IPS-NIHi7 (cell line): ENCODE data around the gene CYFIP2.
A peak's percentile ranks its signal among the peaks of the same experiment; 100 is the strongest.

Source experiments
- DNase-seq: peaks from one replicate; pipeline ENCODE4 v3.0.0; 2012; ENCODE audit warnings: mixed read lengths; ENCODE audit errors: extremely low spot score

CYFIP2 gene

DNA sequence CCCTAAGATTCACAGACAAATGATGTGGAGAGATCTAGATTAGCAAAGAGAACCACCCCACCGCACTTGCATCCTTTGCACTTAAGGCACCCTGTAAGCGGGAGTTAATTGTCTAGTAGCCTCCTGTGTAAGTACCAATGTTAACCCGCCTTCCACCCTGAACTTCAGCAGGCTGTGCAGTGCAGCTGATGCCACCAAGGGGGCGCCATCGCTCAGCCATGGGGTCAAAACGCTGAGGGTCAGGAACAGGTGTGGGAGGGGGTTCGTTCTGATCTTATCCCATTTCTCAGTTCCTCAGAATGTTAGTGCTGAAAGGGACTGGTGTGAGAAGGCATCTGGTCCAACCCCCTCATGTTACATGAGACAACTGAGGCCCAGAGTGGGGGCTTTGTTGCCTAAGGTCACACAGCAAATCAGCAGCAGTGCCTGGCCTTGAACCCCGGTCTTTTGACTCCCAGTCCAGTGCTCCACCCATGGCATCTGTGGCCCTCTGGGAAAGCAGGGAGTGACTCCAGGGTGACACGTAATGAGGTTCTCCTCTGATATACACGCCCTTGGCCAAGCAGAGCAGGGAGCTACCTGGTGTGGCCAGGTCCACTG lies 57.3 kb downstream of the CYFIP2 start:
- DNase-seq: peak; percentile 71

DNA sequence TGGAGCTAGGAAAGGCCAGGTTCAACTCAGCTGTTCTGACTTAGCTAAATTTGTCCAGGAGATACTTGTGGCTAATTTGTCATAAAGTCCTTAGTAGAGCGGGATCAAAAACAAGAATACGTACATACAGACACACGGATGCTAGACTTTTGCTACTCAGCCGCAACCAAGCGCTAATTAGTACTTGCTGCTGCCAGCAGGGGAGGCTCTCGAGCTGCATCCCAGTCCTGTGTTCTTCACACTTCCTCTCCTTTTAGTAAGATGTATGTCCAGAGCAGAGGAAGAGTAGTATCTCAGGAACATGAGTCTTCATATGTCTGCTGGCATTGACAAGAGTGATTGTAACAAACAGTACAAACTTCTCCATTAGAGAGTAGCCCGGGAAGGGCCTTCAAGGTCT lies 58.3 kb downstream of the CYFIP2 start:
- peak; percentile 52 for DNase-seq

DNA sequence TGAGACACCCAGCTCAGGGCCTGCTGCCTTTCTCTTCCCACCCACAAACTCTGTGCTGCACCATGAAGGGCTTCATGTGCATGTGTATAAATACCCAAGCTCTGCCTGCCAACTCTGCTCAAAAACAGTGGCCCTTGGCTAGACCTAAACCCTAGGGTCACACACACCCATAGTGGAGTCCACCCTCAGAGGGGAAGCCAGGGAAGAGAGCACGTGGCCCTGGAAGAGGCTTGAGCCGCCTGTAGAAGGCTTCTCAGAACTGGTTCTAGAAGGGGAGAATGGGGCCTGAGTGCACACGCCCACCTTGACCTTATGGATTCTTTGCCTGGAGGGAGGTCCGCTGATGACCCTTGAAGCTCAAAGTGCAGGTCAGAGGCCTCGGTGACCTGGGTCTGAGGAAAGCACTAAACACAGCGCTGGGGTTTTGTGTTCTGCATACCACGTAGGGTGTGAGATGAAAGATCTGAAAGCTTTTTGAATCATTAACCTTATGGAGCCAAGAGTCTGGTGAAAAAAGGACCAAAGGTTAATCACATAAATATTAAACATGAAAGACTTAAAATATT lies 60.6 kb downstream of the CYFIP2 start:
- DNase-seq: no peak

DNA sequence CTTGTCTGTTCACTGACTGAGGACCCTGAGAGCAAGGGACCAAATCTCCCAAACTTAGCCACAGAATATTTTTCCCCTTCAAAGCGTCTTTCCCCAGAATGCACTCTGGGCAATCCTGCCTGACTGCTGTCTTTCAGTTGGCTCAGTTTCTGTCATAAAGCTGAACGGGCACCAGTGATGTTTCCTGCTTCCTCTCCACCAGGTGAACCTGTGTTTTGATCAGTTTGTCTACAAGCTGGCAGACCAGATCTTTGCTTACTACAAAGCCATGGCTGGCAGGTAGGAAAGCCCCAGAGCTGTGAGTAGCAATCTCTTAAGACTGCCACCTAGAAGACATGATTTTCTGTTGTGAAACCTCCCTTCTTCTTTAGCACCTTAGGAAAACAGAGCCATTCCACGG lies 61.8 kb downstream of the CYFIP2 start:
- DNase-seq: no peak

DNA sequence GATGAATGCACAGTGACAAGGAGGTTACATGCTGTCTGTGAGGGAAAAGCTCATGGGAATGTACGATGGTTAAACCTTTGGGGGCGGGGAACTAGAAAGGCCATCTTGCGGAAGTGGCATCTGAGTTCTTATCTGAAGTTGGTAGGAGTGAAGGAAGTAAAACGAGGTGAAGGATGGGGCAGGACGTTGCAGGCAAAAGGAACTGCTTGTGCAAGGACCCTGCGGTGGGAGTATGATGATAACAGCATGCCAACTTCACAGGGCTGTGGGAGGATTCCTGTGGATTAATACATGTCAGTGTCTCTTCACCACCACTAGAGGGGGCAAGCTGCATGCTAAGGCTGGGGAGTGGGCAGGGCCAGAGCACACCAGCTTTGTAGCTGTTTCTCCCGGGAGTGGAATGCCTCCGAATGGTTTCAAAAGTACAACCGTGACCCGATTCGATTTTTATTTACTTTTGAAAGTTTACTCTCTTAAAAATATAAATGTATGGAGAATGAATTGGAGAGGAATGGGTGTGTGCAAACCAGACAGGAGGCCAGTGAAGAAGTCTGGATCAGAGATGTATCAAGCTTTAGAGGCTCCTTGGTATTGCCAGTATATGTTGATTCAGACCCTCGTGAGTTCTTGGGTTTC lies 62.5 kb downstream of the CYFIP2 start:
- peak; percentile 95 for DNase-seq

DNA sequence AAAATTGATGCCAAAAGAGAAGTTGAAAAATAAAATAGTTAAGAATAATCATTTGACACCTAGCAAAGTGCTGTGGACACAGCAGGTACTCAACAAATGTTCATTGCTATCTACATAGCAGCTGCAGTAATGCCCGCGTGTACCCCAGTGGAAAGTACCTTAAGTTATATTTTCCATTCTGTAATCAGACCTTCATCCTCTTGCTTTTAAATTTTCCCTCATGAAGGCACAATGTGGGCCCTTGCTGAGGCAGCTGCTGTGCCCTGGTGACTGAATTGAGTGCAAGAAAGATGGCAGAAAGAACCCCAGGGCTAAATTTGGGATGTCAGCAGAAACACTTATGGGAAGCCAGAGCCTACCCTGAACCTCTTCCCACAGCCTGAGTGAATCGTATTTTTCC lies 65.9 kb downstream of the CYFIP2 start:
- DNase-seq: no peak

DNA sequence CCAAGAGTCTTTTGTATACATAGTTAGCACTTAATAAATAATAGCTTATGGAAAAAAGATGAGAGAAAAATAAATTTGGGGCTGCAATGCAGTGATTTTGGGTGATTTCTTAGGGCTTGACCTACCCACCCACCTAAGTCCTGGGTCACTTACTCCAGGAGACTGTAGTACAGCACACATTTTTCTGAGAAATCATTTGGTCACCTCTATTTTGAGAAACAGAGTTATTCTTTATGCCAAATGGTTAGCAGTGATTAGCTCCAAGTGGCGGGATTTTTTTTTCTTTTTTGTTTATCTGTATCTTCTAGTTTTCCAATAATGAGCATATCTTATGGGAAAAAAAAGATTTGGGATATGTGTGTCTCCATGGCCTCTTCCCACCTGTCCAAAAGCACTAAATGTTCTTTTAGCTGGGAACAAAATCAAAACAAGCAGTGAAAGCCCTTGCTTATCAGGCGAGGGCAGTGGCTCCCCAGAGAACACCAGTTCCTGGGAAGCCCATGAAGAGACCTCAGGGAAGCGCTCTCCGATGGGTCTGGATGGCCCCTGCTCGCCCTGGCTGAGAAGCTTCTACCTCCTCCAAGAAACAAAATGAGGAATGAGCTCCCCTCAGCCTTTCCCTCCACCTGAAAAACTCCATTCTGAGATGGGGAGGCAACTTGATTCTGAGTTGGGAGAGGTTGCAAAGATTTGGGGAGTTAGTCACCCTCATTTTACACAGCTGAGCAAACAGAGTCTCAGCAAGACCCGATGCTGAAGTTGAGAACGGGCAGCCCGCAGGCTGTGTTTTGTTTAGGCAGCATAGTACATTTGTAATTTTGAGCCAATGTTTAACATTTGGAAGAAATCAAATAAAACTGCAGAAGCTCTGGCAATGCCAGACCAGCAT lies 69.9 kb downstream of the CYFIP2 start:
- DNase-seq: no peak

DNA sequence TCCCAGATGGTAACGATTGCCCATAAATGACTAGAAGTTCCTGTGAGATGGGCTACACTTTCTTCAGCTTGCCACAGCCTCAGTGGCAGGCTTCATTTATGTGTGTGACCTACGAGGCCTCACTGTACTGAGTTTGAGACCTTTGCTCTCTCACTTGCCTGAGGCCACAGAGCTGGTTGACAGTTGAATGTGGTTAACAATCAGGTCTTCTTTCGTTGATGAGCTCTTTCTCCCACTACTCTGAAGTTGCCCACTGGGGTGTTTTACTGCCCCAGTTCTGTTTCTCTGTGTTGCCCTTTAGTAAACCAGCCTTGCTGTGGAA lies 70.5 kb downstream of the CYFIP2 start:
- no peak for DNase-seq

DNA sequence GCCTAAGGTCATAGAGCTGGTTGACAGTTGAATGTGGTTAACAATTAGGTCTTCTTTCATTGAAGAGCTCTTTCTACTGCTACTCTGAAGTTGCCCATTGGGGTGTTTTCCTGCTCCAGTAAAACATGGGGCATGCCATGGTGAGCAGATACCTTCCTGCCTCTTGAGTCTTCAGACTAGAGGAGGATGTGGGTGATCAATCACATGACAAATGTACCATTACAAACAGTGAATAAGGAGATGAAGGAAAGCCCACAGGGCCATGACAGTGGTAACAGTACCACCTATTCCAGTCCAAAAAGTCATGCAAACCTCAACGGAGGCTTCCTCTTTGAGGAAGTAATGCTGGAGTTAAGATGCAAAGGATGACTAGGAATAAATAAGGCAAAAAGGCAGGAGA lies 73.5 kb downstream of the CYFIP2 start:
- DNase-seq: no peak

DNA sequence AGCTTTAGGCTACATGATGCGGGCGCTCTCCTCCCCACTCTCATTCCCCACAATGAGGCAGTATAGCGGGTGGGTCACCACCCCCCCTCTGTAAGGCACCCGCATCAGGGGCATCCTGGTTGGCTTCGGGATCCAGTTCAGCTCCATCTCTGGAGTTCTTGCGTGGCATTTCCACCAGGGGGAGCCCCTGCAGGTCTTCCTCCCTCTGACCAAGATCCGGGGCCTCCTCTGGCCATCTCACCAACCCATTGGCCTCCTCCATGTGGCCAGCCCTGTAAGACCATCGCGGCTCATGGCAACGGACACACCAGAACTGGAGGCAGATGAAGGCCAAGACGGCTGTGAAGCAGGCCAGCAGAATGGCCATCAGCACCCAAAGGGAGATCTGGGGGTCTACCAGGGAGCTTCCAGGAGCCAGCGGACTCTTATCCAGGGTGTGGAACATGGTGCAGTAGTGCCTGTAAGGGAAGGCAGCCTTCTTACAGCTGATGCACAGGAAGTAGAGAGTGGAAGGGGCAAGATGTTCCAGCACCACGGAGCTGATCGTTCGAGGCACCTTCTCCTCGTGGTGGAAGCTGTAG lies 77.0 kb downstream of the CYFIP2 start:
- DNase-seq: peak; percentile 78

DNA sequence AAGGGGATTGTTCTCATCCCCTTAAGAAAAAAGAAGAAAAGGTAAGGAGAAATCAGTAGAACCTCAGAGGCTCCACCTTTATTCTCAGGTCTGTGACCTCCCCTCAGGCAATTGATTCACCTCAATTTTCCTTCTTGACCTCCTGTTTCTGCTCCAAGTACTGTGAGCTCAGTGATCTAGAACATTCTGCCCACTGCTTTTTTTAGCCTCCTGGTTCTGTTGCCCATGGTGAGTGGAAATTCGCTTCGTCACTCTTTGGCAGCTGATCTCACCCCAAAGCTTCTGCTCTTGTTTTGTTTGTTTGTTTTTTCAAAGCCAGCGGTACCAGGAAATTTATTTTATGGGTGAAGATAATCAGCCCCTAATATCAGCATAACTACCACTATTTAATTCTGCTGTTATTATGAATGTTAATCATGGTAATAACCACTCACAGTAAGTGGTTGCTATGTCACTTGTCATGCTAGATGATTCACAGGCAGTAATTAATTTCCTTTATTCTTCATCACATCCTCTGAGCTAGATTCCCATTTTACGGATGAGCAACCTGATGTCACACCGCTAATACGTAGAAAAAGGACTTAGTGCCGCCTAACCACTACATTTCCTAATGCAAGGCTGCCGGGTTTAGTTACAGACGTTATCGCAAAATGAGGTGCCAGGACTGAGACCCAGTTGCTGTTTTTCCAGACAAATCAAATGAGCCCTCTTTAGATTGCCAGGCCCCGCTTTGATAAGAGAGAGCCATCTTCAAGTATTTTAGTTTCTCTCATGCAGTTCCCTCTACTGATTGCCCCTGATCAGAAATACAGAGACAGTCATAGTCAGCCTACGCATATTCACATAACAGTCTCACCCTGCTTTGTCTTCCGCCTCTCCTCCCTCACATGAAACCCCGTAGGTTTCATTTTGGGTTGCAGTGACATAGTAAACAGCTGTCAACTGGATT lies 78.2 kb downstream of the CYFIP2 start:
- DNase-seq: no peak

DNA sequence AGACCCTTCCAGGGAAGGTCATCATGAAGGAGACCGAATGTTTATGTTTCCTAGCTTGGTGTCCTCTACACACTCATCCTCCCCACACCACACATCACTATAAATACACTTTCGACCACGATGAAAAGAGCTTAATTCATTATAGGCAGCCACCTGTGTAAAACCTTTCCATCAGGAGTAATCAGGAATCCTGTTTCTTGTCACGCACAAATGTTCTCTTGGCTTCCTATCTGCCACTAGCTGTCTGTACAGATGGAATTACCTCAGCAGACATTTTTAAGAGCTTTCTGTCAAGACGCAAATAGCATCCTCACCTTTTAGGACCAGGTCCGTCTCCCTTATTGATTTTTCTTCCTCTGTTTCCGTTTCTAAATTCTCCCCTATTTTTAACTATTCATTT lies 79.1 kb downstream of the CYFIP2 start:
- DNase-seq: no peak

DNA sequence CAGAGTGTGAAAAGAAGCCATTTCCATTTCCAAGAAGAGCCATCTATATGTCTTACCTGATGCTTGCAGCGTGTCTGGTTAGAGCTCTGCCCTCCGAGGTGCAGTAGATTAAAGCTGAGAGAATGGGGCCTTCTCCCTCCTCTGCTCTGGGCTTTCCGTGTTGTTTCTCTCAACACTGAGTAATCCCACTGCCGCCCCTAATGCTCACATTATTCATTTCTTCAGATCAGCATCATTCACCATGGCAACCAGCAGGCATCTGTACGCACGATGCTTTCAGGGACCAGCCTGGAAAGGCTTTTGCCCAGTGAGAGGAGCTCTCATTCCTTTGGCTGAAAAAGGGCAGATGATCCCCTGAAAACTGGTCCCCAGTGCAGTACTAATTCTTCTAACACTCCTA lies 79.6 kb downstream of the CYFIP2 start:
- no peak for DNase-seq

DNA sequence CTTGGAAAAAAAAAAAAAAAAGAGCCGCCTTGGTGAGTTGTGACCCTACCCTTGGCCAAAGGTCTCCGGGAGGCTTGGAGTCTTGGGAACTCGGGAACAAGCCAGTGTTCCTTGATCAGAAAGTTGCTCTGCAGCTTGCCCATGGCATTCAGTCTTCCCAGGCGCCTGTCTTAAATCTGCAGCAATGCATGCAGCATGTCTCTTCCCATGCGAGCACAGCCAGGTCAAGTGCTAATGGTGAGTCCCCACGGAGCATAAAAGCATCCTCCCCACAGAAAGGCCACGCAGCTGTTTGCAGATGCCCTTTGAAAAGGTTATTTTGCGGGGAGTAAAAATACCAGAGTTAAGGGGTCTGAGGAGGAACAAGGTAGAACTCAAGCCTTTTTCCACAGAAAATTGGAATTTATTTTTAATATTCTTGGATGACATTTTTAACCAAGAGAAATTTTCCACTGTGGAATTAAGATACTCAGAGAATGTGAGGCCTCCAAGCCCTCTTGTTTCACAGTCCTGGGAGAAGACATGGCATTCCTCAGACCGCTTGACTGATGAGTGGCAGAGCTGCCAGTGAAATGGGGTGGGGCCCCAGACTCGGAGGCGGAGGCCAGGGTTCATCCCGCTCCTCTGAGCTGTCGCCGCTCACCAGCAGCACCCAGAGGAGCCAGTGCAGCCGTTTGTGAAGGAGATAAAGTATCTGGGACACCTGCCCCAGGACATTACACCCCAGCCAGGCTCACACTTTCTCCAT lies 81.6 kb downstream of the CYFIP2 start:
- no peak for DNase-seq

DNA sequence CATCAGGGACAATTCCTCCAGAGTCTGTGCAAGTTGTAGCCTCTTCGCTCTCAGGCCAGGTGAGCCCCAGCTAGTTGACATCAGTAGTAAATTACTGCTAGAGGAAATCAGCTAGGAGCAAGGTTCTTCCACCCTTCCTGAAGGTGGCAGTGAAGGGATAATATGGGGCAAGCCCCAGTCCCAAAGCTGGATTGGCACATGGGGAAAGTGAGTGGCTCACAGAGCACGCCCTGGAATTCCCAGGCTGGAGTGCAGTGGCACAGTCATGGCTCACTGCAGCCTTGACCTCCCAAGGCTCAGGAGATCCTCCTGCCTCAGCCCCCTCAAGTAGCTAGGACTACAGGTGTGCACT lies 82.1 kb downstream of the CYFIP2 start:
- no peak for DNase-seq

DNA sequence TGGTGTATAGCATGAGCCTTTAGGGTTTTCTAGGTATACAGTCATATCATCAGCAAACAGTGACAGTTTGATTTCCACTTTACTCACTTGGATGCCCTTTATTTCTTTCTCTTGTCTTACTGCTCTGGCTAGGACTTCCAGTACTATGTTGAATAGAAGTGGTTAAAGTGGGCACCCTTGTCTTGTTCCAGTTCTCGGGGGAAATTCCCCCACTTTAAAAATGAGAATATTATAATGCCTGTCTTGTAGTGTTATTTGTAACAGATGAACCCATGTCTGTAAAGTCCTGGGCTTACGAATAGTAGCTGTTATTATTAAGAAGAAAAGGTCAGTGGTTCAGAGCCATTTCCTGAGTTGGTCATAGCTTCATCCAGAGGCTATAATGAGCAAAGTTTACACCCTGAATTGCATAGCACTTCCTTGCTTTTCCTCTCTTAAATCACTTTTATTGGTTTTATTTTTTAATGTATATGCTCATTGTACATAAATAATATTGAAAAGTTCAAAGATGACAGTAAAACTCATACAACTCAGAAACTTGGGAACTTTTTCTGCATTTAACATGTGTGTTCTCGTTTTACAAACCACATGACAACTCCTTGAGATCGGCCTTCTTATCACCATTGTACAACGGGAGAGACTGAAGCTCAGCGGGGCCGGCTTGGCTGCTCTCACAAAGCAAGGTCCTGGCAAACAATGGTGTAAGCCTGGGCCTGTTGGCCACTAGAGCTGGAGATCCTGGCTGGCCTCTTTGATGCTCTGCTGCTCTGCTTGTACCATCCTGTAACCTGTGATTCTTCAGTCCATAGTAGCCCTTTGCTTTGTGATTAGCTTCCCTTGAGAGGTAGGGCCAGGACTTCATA lies 85.2 kb downstream of the CYFIP2 start:
- DNase-seq: no peak

DNA sequence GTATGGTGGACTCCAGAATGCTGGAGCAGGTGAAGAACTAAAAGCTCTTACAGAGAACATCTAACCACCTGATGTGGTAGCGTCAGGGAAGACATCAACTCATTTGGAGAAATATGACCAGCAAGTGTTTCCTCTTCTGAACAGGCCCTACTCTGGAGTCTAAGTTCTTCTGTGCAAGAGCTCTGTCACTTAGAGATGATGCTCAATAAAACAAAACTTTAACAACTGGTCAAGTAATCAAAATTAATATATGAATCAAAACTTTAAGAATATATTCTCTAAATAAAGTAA lies 85.8 kb downstream of the CYFIP2 start:
- no peak for DNase-seq

DNA sequence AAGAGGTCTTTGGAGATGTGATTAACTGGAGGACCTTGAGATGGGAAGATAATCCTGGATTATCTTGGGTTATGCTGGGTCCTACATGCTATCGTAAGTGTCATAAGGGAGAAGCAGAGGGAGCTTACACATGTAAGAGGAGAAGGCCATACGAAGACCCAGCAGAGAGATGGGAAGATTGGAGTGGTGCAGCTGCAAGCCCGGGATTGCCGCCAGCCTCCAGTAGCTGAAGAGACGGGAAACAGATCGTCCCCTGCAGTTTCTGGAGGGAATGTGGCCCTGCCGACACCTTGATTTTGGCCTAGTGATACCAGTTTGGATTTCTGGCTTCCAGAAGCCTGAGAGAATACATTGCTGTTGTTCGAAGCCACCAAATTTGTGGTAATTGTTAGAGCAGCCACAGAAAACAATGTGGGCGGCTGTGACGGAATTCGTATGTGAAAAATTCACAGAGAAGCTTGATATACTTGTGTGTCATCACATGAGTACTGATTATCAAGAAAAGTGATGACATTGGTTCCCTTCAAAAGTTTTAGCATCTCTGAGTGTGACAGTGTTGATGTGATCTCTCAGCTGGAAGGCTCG lies 86.9 kb downstream of the CYFIP2 start:
- no peak for DNase-seq

DNA sequence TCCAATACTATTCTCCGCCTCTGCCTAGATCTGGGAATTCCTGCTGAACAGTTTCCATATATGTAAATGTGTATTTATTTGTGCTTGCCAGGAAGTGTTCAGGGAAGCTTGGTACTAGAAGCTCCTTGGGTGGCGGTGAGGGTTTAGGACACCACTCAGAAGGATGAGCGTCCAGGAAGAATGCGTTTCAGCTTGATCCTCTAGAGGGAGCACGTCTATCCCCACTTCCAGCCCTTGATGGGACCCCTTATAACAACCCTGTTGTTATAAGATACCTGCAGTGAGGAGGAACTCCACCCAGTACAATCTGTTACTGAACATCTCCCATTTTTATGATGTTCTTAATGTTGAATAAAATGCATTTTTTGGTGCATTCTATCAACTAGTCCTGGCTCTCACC lies 88.9 kb downstream of the CYFIP2 start:
- DNase-seq: peak; percentile 67

DNA sequence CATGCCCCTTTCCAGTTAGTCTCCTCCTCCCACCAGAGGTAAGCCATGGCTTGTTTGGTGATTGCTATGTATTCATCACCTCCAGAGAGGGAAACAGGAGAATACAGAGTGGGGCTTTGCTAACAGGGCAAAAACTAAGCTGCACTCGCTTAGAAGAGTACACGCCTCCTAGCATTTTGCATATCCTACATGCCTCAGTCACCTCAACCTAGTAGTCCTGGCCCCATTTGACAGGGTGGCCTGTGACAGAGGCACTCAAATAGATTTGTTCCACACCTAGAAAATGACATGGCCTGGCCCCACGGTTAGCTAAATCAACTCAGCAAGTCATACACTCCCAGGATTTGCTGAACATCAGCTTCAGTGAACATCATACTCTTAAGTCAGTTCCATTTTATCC lies 90.7 kb downstream of the CYFIP2 start:
- no peak for DNase-seq
